ENCODE data around the gene MACROD2.

MACROD2 gene

DNA sequence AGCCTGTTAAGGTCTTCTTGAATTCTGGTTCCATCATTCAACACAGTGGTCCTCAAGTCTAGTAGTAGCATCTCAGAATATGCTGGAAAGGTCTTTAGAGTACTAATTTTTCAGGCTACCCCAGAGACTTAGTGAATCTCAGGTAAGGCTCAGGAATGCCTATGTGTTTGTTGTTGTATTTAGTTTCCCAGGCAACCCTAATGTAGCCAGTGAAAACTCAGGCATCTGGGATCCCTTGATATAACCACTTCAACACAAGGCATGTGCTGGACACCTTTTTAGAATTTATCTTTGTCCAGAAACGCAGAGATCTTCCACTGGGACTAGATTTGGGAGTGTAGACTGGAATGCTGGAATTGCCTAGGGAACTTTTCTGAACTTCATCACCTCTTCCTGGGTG, 940.0 kb downstream of the MACROD2 start:
- TF ChIP-seq, protein P1, sequence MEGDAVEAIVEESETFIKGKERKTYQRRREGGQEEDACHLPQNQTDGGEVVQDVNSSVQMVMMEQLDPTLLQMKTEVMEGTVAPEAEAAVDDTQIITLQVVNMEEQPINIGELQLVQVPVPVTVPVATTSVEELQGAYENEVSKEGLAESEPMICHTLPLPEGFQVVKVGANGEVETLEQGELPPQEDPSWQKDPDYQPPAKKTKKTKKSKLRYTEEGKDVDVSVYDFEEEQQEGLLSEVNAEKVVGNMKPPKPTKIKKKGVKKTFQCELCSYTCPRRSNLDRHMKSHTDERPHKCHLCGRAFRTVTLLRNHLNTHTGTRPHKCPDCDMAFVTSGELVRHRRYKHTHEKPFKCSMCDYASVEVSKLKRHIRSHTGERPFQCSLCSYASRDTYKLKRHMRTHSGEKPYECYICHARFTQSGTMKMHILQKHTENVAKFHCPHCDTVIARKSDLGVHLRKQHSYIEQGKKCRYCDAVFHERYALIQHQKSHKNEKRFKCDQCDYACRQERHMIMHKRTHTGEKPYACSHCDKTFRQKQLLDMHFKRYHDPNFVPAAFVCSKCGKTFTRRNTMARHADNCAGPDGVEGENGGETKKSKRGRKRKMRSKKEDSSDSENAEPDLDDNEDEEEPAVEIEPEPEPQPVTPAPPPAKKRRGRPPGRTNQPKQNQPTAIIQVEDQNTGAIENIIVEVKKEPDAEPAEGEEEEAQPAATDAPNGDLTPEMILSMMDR (IDR thresholded peaks at IDR 0.05; ENCODE audit: extremely low read depth, missing control alignments), result no peak
- DNase-seq (ENCODE audit: low spot score), result no peak

DNA sequence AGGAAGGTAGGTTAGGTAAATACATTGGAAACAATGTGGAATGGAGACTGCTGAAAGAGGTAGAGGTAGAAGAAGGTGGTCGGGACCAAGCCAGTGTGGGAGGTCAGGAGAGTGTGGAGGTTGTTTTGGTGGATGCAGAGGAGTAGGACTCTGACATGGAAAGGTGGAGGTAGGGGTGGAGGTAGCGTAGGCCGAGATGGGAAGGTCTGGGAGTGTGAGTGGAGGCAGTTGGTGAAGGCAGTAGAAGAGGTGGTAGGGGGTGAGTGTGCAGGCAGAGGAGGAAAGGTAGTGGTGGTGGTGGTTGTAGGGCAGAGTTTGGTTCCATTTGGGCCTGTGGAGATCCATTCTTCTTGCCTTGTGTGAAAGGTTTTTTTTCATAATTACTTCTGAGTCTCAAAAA, 941.7 kb downstream of the MACROD2 start:
- no peak for DNase-seq (ENCODE audit: low spot score)
- TF ChIP-seq, protein P1 (IDR thresholded peaks at IDR 0.05; ENCODE audit: extremely low read depth, missing control alignments), result no peak

DNA sequence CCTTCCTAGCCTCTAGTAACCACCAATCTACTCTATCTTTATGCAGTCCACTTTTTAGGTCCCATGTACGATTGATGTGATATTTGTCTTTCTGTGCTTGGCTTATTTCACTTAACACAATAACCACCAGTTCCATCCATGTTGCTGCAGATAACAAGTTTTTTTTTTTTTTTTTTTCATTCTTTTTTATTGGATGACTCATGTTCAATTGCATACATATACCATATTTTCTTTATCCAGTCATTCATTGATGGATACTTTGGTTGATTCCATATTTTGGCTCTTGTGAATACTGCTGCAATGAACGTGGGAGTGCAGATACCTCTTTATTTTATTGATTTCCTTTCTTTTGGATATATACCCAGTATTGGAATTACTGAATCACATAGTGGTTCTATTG, 942.5 kb downstream of the MACROD2 start:
- no peak for DNase-seq (ENCODE audit: low spot score)

DNA sequence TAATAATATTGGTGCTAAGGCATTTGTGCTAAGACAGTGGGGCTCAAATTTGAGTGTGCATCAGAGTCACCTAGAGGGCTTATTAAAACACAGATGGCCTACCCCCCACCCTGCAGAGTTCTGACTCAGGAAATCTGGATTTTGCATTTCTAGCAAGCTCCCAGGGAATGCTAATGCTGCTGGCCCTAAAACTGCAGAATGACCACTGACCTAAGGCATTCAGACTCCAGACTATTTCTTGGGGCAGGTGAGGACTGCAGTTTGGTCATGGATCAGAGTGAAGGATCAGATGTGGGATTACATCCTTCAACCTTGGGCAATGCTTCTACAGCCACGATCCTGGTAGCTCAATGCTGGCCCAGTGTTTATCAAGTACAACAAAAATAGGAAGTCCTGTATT, 952.2 kb downstream of the MACROD2 start:
- no peak for DNase-seq (ENCODE audit: low spot score)
- TF ChIP-seq, protein P1 (IDR thresholded peaks at IDR 0.05; ENCODE audit: extremely low read depth, missing control alignments), result no peak

More for the DNA sequence above, 942.5 kb downstream of the MACROD2 start:
- TF ChIP-seq, protein P1 (IDR thresholded peaks at IDR 0.05; ENCODE audit: extremely low read depth, missing control alignments), result no peak

DNA sequence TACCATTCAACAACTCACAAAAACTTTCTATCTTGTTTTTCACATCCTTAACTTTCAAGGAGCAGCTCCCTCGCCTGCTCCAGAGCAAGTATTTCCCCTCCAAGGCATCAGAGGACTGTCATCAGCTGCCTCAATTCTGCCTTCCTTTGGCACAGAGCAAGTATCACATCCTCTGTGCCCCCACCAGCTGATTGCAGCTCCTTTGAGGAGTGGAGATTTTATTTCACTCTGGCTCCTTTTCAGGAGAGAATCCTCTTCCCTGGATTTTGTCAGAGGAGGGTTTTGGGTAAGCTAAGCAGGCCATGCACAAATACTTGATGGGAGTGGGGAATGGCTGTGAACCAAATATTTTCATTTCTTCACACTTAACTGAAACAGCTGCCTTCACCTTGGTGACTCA, 952.6 kb downstream of the MACROD2 start:
- TF ChIP-seq, protein P1 (IDR thresholded peaks at IDR 0.05; ENCODE audit: extremely low read depth, missing control alignments), result no peak
- DNase-seq (ENCODE audit: low spot score), result no peak

DNA sequence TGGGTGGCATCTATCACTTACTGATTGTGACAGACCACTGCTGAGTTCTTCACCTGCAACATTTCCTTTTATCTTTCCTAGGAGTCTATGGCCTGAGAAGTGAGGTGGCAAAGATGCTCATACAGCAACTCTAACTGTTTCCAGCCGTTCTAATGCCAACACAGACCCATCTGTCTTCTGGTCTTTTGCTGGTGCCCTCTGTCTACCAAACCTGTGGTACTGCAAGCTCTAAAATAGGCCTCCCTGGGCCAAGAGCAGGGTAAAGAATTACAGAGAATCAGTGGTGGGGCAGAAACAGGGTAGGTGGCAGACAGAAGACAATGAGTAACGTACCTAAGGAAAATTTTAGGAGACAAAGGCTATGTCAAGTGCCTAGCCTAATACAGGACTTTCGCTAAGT, 953.1 kb downstream of the MACROD2 start:
- DNase-seq (ENCODE audit: low spot score), result no peak
- TF ChIP-seq, protein P1 (IDR thresholded peaks at IDR 0.05; ENCODE audit: extremely low read depth, missing control alignments), result no peak

DNA sequence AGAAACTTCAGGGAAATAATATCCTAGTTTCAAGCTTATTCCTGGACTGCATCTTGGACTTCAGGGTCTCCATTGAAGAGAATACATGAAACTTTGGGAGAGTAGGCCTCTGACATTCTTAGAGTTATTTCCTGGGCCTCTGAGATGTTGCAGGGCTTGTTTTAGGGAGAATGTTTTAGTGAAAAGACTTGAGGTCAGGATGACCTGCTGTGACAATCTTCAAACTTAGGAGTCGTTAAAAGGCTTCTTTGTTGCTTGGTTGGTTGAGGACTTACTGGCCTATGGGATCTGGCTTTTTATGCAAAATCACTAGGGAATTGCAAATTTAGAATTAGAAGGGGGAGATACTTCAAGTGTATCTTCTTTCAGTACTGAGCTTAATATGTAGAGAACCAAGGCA, 955.3 kb downstream of the MACROD2 start:
- no peak for DNase-seq (ENCODE audit: low spot score)
- TF ChIP-seq, protein P1 (IDR thresholded peaks at IDR 0.05; ENCODE audit: extremely low read depth, missing control alignments), result no peak
